ENCODE measurements around the gene MAT1A.

The MAT1A gene

DNA sequence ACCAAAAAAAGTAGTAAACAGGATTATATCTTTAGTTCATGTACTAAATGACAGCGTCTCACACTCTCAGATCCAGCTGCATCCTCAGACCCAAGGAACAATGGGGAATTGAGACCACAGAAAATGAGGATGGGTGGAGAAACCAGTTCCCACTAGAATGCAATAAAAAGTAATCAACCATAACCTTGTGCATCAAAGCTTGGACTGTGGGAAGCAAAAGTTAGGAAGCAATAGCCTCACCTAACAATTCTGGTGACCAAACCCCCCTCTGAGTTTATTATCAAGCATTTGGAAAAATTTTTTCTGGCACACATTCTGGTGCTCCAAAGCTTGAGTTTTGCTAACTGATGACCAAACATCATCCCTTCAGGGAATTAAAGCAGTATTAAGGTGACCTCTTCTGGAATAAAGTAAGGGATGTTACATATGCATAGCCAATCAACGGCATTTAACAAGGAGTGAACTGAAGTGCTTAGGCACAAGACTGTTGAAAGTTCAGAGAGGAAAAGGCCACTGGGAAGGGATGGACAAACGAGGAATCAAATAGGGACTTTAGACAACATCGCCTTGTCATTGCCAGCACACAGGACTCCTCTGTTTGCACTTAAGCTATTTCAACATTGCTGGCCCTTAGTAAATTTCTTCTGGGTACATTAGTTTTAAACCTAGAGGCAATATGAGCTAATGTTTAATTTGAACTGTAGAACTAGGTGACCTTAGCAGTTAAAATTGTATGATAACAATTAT, 1.2 kb upstream of the MAT1A start:
- H3K4me1 ChIP-seq = no peaks in the 10 kb centered on the region
- H3K4me3 ChIP-seq = no peak overlapping the region
- intact Hi-C loops (cut with DNase I; ENCODE audit: low total_unique reads) = no loop called here
- H3K27ac ChIP-seq = no peak overlapping the region
- TF ChIP-seq, protein P1, sequence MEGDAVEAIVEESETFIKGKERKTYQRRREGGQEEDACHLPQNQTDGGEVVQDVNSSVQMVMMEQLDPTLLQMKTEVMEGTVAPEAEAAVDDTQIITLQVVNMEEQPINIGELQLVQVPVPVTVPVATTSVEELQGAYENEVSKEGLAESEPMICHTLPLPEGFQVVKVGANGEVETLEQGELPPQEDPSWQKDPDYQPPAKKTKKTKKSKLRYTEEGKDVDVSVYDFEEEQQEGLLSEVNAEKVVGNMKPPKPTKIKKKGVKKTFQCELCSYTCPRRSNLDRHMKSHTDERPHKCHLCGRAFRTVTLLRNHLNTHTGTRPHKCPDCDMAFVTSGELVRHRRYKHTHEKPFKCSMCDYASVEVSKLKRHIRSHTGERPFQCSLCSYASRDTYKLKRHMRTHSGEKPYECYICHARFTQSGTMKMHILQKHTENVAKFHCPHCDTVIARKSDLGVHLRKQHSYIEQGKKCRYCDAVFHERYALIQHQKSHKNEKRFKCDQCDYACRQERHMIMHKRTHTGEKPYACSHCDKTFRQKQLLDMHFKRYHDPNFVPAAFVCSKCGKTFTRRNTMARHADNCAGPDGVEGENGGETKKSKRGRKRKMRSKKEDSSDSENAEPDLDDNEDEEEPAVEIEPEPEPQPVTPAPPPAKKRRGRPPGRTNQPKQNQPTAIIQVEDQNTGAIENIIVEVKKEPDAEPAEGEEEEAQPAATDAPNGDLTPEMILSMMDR (IDR thresholded peaks at IDR 0.05) = no peak
- no peaks in the 10 kb centered on the region for H3K27me3 ChIP-seq
- DNase-seq = no peak
- no peaks in the 10 kb centered on the region for H3K36me3 ChIP-seq
- H3K9me3 ChIP-seq = no peaks in the 10 kb centered on the region

DNA sequence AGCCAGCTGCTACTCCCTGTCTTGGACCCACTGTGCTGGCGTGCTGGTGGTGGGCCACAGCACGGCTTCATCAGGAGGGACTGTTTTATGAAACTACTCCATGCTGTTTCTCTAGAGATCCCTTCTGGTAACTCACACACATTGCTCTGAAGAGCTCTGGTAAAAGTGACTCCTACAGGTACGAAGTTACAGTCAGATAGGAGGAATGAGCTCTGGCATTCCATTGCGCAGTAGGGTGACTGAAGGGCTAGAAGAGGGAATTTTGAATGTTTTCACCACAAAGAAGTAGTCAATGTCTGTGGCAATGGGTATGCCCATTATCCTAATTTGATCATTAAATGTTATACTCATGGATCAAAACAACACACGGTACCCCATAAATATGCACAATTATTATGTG, 609 bp downstream of the MAT1A start:
- TF ChIP-seq, protein P1 (IDR thresholded peaks at IDR 0.05) = no peak
- intact Hi-C loops (cut with DNase I; ENCODE audit: low total_unique reads) = no loop called here
- Histone ChIP-seq H3K27ac (no peak overlapping the region), H3K9me3 (no peaks in the 10 kb centered on the region), H3K27me3 (no peaks in the 10 kb centered on the region), H3K4me3 (no peak overlapping the region), H3K4me1 (no peaks in the 10 kb centered on the region), H3K36me3 (no peaks in the 10 kb centered on the region)
- DNase-seq = no peak

DNA sequence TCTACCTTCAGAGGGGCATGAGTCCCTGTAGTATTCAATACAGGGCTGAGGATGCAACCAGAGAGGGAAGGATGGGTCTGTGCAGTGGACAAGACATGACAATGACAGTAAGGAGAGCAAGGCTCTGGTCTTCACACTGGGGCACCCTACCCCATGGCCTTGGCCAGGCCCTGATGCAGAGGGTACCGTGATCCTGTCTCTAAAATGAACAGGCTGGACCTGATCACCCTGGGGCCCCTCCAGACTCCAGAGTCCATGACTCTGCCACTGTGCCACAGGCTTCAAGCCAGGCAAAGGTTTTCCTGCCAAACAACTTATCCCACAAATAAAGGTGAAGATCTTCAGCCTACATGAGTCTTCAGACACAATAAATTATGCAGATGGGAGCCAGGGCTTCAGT, 4.9 kb downstream of the MAT1A start:
- no peak overlapping the region for H3K4me3 ChIP-seq
- no peaks in the 10 kb centered on the region for H3K36me3 ChIP-seq
- TF ChIP-seq, protein P1 (IDR thresholded peaks at IDR 0.05) = no peak
- no peak for DNase-seq
- no peaks in the 10 kb centered on the region for H3K9me3 ChIP-seq
- no peak overlapping the region for H3K27ac ChIP-seq
- intact Hi-C loops (cut with DNase I; ENCODE audit: low total_unique reads) = no loop called here
- no peaks in the 10 kb centered on the region for H3K4me1 ChIP-seq
- no peaks in the 10 kb centered on the region for H3K27me3 ChIP-seq

DNA sequence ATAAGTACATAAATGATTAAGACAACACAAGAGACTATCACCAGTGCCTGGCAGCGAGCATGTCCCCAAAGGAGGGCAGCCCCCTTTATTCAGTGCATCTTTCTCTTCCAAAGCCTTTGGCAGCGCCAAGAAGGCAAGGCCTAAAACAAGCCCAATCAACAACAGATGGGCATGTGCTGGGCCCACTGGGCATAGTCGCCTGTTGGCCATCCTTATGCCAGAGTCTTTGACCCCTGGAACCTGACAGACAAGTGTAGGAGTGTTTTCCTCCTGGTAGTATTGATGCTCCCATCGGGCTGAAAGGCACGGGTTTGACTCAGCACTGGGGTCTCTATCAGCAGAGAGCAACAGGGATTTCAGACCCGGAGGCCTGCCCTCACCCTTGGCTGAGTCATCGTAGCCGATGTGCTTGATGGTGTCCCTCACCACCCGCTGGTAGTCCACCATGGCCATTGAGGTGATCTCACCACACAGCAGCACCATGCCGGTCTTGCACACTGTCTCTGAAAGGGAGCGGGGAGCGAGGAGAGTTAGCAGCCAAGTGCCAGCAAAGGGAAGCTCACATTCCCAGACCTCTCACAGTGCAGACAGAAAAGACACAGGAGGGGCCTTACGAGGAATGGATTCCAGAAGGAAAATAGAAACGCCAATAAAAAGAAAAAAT, 5.8 kb downstream of the MAT1A start:
- Histone ChIP-seq H3K4me3 (no peak overlapping the region), H3K27ac (no peak overlapping the region), H3K27me3 (no peaks in the 10 kb centered on the region), H3K36me3 (no peaks in the 10 kb centered on the region), H3K9me3 (no peaks in the 10 kb centered on the region), H3K4me1 (no peaks in the 10 kb centered on the region)
- no peak for DNase-seq
- intact Hi-C loops (cut with DNase I; ENCODE audit: low total_unique reads) = no loop called here
- TF ChIP-seq, protein P1 (IDR thresholded peaks at IDR 0.05) = no peak

DNA sequence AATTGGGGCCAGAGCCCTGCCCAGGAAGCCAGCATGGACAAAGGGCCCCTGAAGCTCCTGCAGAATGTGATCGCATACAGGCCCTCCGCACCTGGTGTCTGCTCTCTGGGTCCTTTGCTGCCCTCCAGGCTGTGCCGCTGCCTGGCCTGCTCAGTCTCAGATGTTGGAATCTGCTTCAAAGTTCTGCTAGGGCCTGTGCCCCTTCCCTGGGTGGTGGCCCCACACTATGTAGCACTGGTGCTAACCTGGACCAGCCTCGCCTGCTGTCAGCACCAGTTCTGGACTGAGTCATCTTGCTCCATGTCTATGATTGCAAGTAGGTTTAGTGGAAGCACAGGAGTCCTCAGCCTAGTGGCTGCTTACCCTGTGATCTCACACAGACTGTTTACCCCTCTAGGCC, 6.3 kb downstream of the MAT1A start:
- Histone ChIP-seq H3K27ac (no peak overlapping the region), H3K36me3 (no peaks in the 10 kb centered on the region), H3K4me3 (no peak overlapping the region), H3K9me3 (no peaks in the 10 kb centered on the region), H3K4me1 (no peaks in the 10 kb centered on the region), H3K27me3 (no peaks in the 10 kb centered on the region)
- no peak for DNase-seq
- TF ChIP-seq, protein P1 (IDR thresholded peaks at IDR 0.05) = no peak
- intact Hi-C loops (cut with DNase I; ENCODE audit: low total_unique reads) = no loop called here
